Duodenal mucosa (tissue), 2 donors: ENCODE results near the gene SCNN1B.
"Not testable (repeated sequence)": the region's sequence is repeated elsewhere in the genome, so short reads cannot be mapped to it uniquely, and the experiment has no call there.

Experiments
- H3K27ac ChIP-seq: one replicate; pipeline ENCODE4 v1.7.0; 2013; ENCODE audit warnings: low read depth, low read length
- H3K27me3 ChIP-seq, 2 donors: one replicate each; pipeline ENCODE4 v1.7.0; 2013; ENCODE audit warnings: low read length in 2 of 2, control low read depth in 1 of 2; ENCODE audit not compliant: insufficient read depth in 2 of 2, control insufficient read depth in 1 of 2
- H3K36me3 ChIP-seq, 2 donors: one replicate each; pipeline ENCODE4 v1.7.0; 2013; ENCODE audit warnings: low read length in 2 of 2, control low read depth in 1 of 2; ENCODE audit not compliant: insufficient read depth in 2 of 2, control insufficient read depth in 1 of 2
- H3K4me1 ChIP-seq, 2 donors: one replicate each; pipeline ENCODE4 v1.7.0; 2013; ENCODE audit warnings: low read length in 2 of 2, control low read depth in 1 of 2; ENCODE audit not compliant: insufficient read depth in 2 of 2, control insufficient read depth in 1 of 2
- H3K4me3 ChIP-seq, 2 donors: one replicate each; pipeline ENCODE4 v1.7.0; 2013; ENCODE audit warnings: low read length in 2 of 2, low read depth in 1 of 2
- H3K9ac ChIP-seq, 2 donors: one replicate each; pipeline ENCODE4 v1.7.0; 2013; ENCODE audit warnings: low read length in 2 of 2, low read depth in 1 of 2
- H3K9me3 ChIP-seq, 2 donors: one replicate each; pipeline ENCODE4 v1.7.0; 2013; ENCODE audit warnings: low read length in 2 of 2, control low read depth in 1 of 2; ENCODE audit not compliant: control insufficient read depth in 1 of 2

SCNN1B gene

DNA sequence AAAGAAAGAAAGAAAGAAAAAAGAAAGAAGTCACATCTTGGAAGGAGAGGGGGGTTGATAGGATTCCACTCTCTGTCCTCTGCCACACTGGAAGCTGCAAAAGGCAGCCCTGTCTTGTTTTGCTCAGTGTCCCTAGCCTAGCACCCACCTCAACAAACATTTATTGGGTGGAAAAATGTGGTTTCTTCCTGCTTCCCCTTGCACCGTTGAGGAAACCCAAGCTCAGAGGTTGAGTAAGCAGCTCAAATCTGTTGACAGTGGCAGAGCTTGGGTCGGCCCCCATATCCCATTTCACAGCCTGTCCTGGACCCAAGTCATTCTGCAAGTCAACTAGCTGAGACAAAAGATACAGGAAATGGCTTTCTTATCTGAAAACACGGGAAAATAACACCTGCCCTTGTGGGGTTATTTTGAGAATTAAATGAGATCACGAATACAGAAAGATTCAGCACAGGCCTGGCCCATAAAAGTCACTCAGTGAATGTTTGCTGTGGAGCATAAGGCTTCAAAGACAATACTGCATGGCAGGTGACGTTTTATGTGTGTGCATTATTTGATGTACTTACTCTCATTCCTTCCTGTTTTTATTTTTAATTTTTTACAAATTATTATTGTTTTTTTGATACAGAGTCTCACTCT is 63.6 kb downstream of the SCNN1B start:
- Histone ChIP-seq H3K27ac (no peak overlapping the region), H3K27me3 (no peaks in the 10 kb centered on the region), H3K9ac (no peak overlapping the region), H3K9me3 (no peaks in the 10 kb centered on the region), H3K36me3 (no peaks in the 10 kb centered on the region), H3K4me1 (peaks cover 0 to 4% of the 10 kb centered on the region in 2 donors), H3K4me3 (no peak overlapping the region)

DNA sequence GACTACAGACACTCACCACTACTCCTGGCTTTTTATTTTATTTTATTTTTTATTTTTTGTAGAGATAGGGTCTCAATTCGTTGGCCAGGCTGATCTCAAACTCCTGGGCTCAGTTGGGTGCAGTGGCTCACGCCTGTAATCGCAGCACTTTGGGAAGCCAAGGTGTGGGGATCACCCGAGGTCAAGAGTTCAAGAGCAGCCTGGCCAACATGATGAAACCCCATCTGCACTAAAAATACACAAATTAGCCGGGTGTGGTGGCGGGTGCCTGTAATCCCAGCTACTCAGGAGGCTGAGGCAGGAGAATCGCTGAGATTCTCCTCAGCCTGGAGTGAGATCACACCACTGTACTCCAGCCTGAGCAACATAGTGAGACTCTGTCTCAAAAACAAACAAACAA is 64.2 kb downstream of the SCNN1B start:
- H3K9me3 ChIP-seq, H3K9ac ChIP-seq, H3K4me1 ChIP-seq, H3K36me3 ChIP-seq, H3K27ac ChIP-seq, H3K4me3 ChIP-seq, H3K27me3 ChIP-seq: not testable (repeated sequence)

DNA sequence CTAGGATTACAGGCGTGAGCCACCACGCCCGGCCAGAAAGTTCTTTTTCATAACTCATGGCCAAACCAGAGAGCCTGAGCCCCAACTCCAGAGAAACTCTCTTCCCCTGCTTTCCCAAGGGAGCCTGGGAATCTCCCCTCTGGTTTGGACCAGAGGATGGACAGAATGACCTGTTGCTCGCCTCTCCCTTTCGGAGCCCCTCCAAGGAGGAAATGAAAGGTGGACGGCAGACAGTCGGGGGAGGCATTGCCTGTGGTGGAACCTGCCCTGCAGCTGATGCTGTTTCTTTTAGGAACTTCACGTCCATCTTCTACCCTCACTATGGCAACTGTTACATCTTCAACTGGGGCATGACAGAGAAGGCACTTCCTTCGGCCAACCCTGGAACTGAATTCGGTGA is 65.5 kb downstream of the SCNN1B start:
- H3K4me3 ChIP-seq, result no peak overlapping the region
- no peak overlapping the region for H3K9ac ChIP-seq
- H3K36me3 ChIP-seq, result no peaks in the 10 kb centered on the region
- no peak overlapping the region for H3K27ac ChIP-seq
- peaks cover 0 to 4% of the 10 kb centered on the region in 2 donors for H3K4me1 ChIP-seq
- H3K9me3 ChIP-seq, result no peaks in the 10 kb centered on the region
- H3K27me3 ChIP-seq, result no peaks in the 10 kb centered on the region

DNA sequence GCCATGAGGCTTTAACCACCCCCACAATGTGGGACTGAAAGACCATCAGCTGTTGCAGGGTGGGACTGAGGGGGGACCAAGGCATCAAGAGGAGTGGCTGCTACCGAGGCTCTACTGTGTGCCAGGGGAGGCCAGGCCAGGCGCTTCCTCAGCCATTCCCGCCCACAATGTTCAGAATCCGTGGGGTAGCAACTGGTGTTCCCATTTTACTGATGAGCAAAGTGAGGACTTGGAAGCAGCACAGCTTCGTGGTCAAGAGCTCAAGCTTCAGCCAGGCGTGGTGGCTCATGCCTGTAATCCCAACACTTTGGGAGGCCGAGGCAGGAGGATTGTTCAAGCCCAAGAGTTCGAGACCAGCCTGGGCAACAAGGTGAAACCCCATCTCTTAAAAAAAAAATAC is 65.9 kb downstream of the SCNN1B start:
- Histone ChIP-seq H3K4me1 (peaks cover 0 to 4% of the 10 kb centered on the region in 2 donors), H3K4me3 (no peak overlapping the region), H3K36me3 (no peaks in the 10 kb centered on the region), H3K27me3 (no peaks in the 10 kb centered on the region), H3K9ac (no peak overlapping the region), H3K27ac (no peak overlapping the region), H3K9me3 (no peaks in the 10 kb centered on the region)

DNA sequence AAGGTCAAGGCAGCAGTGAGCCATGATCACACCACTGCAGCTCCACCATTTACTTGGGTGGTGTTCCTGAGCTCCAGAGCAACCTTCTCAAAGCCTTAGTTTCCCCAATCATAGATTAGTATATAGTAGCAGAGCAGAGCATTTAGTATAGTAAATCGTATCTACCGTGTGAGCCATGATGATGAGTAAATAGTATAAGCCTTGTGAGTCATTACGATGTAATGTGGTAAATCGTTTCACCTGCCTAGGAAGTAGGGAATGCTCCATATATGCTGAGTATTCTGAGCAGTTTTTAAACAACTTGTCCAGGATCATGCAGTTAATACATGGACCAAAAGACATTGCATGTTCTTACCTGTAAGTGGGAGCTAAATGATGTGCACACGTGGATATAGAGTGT is 66.4 kb downstream of the SCNN1B start:
- Histone ChIP-seq H3K9ac (no peak overlapping the region), H3K27me3 (no peaks in the 10 kb centered on the region), H3K4me3 (no peak overlapping the region), H3K27ac (no peak overlapping the region), H3K9me3 (no peaks in the 10 kb centered on the region), H3K4me1 (peaks cover 0 to 4% of the 10 kb centered on the region in 2 donors), H3K36me3 (no peaks in the 10 kb centered on the region)

DNA sequence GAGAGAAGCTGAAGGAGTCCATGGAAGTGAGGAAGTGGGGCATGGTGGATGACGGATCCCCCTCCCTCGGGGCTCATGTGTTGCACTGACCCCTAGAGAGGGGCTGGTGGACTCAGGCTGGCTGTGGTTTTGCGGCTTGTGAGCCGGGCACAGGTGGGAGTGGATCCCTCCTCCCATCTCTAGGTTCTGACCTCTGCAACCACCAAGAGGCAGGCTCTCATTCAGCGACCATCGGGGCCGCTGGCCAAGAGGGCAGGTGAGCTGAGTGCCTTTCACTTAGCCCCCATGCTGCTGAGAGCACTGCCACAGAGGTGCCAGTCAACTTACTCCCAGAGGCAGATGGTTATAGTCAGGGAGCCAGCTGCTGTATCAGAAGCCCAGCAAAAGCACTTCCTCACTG is 67.3 kb downstream of the SCNN1B start:
- H3K9me3 ChIP-seq, result no peaks in the 10 kb centered on the region
- H3K27ac ChIP-seq, result no peak overlapping the region
- H3K27me3 ChIP-seq, result no peaks in the 10 kb centered on the region
- peaks cover 0 to 4% of the 10 kb centered on the region in 2 donors for H3K4me1 ChIP-seq
- no peak overlapping the region for H3K4me3 ChIP-seq
- no peak overlapping the region for H3K9ac ChIP-seq
- H3K36me3 ChIP-seq, result no peaks in the 10 kb centered on the region

DNA sequence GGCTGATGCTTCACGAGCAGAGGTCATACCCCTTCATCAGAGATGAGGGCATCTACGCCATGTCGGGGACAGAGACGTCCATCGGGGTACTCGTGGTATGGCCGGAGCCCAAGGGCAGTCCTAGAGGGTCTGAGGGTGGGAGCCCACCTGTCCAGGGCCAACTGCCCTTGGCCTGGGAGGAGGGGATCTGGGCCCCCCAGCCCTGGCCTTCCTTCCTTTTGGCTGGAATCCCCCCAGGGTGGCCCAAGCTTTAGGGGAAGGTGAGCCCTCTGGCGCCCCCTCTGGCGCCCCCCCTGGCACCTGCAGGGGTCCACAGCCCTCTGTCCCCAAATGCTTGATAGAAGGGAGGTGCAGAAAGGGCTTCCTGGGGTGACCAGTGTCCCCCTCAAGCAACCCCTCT is 69.3 kb downstream of the SCNN1B start:
- H3K27ac ChIP-seq, result no peak overlapping the region
- H3K4me3 ChIP-seq, result no peak overlapping the region
- no peaks in the 10 kb centered on the region for H3K36me3 ChIP-seq
- no peaks in the 10 kb centered on the region for H3K9me3 ChIP-seq
- no peak overlapping the region for H3K9ac ChIP-seq
- H3K27me3 ChIP-seq, result no peaks in the 10 kb centered on the region
- no peaks in the 10 kb centered on the region for H3K4me1 ChIP-seq

DNA sequence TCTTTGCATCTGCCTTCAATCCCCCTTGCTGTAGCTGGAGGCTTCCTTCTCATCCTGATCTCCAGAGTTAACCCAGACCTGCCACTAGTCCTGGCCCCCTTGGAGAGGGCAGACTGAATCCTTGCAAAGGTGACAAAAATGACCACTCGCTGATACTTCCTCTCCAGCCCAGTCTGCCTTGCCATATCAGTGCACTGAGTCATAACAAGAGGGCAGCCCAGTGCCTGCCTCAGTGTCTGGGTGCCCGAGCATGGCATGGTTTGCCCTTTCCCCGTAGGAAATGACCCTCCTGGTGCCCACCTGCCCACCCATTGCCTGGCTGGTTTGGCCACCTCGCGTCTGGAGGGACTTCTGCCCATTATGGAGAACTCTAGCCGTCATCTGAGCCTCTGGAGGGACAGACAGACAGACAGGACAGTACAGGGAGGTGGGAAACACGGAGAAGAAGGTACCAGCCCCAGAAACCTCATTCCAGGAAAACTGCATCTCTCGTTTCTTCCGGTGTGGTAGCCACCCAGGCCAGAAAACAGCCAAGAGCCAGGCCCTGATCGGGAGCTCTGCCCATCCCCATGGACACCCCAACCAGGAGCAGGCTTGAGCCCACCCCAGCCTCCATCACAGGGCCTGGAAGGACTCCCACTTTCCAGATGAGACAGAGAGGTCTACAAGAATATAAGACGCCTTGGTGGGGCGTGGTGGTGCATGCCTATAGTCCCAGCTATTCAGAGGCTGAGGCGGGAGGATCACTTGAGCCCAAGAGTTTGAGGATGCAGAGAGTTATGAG is 71.5 kb downstream of the SCNN1B start:
- Histone ChIP-seq H3K27me3 (no peaks in the 10 kb centered on the region), H3K27ac (no peak overlapping the region), H3K4me1 (no peaks in the 10 kb centered on the region), H3K4me3 (no peak overlapping the region), H3K9ac (no peak overlapping the region), H3K9me3 (no peaks in the 10 kb centered on the region), H3K36me3 (no peaks in the 10 kb centered on the region)

DNA sequence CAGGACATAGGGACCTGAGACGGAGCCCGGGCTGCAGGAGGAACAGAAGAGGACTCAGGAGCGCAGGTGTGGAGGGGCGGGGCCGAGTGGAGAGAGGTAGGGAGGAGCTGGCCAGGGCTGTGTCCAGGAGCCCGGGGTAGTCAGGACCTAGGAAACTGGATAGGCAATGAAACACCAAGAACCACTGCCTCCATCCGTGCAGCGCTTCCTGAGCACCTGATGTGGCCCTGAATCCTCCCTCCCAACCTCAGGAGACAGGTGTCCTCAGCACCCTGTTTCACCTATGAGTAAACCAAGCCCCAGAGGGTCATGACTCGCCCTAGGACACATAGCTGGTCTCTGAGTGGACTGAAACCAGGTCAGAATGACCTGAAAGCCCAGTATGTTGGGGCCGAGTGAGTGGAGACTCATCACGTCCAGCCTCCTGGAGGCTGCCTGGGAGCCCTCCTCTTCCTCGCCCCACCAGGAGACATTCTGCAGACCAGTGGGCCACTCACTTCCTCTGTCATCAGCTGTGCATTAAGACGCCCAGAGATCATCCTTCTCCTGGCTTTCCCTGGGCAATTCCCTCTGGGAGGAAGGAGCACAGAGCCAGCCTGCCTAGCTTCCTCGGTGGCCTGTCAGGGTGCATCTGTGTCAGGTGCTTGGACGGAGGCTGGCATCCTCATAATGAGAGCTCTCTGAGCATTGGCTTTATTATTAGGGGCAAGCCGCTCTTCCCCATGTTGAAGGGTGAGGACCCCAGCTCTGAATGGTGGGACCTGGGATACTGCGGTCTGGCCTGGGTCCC is 72.8 kb downstream of the SCNN1B start:
- Histone ChIP-seq H3K4me1 (no peaks in the 10 kb centered on the region), H3K27me3 (no peaks in the 10 kb centered on the region), H3K4me3 (no peak overlapping the region), H3K9ac (no peak overlapping the region), H3K27ac (no peak overlapping the region), H3K9me3 (no peaks in the 10 kb centered on the region), H3K36me3 (no peaks in the 10 kb centered on the region)

DNA sequence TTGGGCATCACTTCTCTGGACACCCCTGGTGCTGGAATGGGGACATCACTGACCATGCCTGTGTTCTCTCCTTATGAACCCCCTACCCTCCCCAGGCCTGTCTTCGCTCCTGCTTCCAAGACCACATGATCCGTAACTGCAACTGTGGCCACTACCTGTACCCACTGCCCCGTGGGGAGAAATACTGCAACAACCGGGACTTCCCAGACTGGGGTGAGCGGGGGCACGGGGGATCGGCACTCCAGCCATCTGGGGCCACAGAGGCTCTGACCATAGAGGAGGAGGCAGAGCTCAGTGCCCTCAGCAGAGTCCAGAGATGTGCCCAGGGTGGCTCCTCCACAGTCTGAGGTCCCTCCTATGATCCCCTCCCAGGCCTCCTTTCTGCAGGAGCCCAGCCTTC is 73.5 kb downstream of the SCNN1B start:
- Histone ChIP-seq H3K27me3 (no peaks in the 10 kb centered on the region), H3K9ac (no peak overlapping the region)

More for the DNA sequence above, 73.5 kb downstream of the SCNN1B start:
- no peaks in the 10 kb centered on the region for H3K9me3 ChIP-seq
- H3K4me1 ChIP-seq, result no peaks in the 10 kb centered on the region
- H3K36me3 ChIP-seq, result no peaks in the 10 kb centered on the region
- no peak overlapping the region for H3K4me3 ChIP-seq
- H3K27ac ChIP-seq, result no peak overlapping the region
